Measurements from ENCODE around the gene TSPAN4.

DNA sequence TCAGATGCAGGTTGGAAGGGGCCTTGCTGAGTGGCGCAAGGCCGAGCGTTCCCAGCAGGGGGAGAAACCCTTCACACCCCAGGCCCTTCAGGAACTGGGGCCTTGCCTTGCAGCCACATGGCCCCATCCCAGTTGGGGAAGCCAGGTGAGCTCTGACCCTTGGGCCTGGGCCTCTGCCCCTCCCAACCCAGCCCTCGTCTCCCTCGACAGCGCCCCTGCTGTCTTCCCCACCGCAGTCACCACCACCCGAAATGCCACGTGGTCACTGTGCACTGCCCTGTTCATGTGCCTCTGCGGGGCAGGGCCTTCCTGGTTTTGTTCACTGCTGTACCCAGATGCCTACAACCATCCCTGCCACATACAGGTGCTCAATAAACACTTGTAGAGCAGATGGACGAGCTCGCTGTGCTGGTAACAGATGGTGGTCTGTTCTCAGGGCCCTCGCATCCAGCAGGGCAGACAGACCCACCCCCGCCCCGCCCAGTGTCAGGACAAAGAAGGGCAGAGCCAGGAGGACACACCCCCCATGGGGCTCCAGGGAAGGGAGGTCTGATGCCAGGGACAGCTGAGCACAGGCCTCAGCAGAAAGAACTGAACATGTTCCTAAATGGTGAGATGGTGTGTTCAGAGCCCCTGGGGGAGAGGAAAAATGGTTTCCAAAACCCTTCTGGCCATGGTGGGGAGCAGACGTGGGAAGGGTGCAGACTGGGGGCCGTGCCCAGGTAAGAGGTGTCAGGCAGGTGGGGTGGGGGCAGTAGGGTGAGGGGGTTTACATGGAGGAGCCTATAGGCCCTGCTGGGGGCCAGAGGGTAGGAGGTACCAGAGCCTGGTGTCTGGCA lies 4.0 kb upstream of the TSPAN4 start:
- TF ChIP-seq, protein P1, sequence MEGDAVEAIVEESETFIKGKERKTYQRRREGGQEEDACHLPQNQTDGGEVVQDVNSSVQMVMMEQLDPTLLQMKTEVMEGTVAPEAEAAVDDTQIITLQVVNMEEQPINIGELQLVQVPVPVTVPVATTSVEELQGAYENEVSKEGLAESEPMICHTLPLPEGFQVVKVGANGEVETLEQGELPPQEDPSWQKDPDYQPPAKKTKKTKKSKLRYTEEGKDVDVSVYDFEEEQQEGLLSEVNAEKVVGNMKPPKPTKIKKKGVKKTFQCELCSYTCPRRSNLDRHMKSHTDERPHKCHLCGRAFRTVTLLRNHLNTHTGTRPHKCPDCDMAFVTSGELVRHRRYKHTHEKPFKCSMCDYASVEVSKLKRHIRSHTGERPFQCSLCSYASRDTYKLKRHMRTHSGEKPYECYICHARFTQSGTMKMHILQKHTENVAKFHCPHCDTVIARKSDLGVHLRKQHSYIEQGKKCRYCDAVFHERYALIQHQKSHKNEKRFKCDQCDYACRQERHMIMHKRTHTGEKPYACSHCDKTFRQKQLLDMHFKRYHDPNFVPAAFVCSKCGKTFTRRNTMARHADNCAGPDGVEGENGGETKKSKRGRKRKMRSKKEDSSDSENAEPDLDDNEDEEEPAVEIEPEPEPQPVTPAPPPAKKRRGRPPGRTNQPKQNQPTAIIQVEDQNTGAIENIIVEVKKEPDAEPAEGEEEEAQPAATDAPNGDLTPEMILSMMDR (IDR thresholded peaks at IDR 0.05 in 2 of 3, conservative IDR thresholded peaks at IDR 0.05 in 1 of 3; ENCODE audit: insufficient read depth in 2 of 3, low read depth in 1 of 3, low read length in 3 of 3), result peak; percentile 48 to 56 (median 52)
- no peak for TF ChIP-seq FOXM1 (IDR thresholded peaks at IDR 0.05; ENCODE audit: low read depth)
- no peak for TF ChIP-seq FOXM1 (CRISPR knock-in tag; IDR thresholded peaks at IDR 0.05; ENCODE audit: low read depth)
- TF ChIP-seq ZNF133 (CRISPR knock-in tag; IDR thresholded peaks at IDR 0.05), result no peak
- no peak for TF ChIP-seq SMARCA5 (IDR thresholded peaks at IDR 0.05)
- no peak for TF ChIP-seq BCOR (IDR thresholded peaks at IDR 0.05)
- no peak for TF ChIP-seq ZZZ3 (IDR thresholded peaks at IDR 0.05)
- TF ChIP-seq, protein P2, sequence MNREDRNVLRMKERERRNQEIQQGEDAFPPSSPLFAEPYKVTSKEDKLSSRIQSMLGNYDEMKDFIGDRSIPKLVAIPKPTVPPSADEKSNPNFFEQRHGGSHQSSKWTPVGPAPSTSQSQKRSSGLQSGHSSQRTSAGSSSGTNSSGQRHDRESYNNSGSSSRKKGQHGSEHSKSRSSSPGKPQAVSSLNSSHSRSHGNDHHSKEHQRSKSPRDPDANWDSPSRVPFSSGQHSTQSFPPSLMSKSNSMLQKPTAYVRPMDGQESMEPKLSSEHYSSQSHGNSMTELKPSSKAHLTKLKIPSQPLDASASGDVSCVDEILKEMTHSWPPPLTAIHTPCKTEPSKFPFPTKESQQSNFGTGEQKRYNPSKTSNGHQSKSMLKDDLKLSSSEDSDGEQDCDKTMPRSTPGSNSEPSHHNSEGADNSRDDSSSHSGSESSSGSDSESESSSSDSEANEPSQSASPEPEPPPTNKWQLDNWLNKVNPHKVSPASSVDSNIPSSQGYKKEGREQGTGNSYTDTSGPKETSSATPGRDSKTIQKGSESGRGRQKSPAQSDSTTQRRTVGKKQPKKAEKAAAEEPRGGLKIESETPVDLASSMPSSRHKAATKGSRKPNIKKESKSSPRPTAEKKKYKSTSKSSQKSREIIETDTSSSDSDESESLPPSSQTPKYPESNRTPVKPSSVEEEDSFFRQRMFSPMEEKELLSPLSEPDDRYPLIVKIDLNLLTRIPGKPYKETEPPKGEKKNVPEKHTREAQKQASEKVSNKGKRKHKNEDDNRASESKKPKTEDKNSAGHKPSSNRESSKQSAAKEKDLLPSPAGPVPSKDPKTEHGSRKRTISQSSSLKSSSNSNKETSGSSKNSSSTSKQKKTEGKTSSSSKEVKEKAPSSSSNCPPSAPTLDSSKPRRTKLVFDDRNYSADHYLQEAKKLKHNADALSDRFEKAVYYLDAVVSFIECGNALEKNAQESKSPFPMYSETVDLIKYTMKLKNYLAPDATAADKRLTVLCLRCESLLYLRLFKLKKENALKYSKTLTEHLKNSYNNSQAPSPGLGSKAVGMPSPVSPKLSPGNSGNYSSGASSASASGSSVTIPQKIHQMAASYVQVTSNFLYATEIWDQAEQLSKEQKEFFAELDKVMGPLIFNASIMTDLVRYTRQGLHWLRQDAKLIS (CRISPR knock-in tag; IDR thresholded peaks at IDR 0.05), result no peak
- TF ChIP-seq RBFOX2 (IDR thresholded peaks at IDR 0.05; ENCODE audit: low read depth, low read length), result peak; percentile 17
- TF ChIP-seq, protein P3, sequence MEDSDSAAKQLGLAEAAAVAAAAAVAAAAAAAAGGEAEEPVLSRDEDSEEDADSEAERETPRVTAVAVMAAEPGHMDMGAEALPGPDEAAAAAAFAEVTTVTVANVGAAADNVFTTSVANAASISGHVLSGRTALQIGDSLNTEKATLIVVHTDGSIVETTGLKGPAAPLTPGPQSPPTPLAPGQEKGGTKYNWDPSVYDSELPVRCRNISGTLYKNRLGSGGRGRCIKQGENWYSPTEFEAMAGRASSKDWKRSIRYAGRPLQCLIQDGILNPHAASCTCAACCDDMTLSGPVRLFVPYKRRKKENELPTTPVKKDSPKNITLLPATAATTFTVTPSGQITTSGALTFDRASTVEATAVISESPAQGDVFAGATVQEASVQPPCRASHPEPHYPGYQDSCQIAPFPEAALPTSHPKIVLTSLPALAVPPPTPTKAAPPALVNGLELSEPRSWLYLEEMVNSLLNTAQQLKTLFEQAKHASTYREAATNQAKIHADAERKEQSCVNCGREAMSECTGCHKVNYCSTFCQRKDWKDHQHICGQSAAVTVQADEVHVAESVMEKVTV (CRISPR knock-in tag; IDR thresholded peaks at IDR 0.05), result no peak
- peak in 1 of 2 experiments; percentile 76; a peak in 2 of 4 replicates for TF ChIP-seq SIN3A (IDR thresholded peaks at IDR 0.05; ENCODE audit: borderline replicate concordance in 2 of 2, control insufficient read depth in 1 of 2, low read depth in 2 of 2, low read length in 2 of 2)
- TF ChIP-seq NR1H2 (CRISPR knock-in tag; IDR thresholded peaks at IDR 0.05), result no peak

Measured in K562 (cell line).